Measurements from ENCODE around the gene CSNK1D.

The CSNK1D gene

DNA sequence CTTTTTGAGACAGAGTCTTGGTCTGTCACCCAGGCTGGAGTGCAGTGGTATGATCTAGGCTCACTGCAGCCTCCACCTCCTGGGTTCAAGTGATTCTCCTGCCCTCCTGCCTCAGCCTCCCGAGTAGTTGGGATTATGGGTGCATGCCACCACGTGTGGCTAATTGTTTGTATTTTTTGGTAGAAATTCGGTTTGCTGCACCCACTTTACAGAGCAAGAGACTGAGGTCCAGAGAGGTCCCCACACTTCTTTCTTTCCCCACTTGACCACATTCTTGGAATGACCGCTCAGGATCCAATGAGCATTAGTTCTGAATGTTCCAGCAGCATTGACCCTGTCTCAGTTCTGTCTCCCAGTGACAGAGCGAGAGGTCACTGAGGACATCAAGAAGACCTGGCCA is 50.0 kb downstream of the CSNK1D start:
- TF ChIP-seq, protein P1, sequence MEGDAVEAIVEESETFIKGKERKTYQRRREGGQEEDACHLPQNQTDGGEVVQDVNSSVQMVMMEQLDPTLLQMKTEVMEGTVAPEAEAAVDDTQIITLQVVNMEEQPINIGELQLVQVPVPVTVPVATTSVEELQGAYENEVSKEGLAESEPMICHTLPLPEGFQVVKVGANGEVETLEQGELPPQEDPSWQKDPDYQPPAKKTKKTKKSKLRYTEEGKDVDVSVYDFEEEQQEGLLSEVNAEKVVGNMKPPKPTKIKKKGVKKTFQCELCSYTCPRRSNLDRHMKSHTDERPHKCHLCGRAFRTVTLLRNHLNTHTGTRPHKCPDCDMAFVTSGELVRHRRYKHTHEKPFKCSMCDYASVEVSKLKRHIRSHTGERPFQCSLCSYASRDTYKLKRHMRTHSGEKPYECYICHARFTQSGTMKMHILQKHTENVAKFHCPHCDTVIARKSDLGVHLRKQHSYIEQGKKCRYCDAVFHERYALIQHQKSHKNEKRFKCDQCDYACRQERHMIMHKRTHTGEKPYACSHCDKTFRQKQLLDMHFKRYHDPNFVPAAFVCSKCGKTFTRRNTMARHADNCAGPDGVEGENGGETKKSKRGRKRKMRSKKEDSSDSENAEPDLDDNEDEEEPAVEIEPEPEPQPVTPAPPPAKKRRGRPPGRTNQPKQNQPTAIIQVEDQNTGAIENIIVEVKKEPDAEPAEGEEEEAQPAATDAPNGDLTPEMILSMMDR (conservative IDR thresholded peaks at IDR 0.05; ENCODE audit: low read length), result no peak
- H3K4me3 ChIP-seq (ENCODE audit: low read length), result no peak overlapping the region
- DNase-seq (ENCODE audit: low read depth), result no peak

DNA sequence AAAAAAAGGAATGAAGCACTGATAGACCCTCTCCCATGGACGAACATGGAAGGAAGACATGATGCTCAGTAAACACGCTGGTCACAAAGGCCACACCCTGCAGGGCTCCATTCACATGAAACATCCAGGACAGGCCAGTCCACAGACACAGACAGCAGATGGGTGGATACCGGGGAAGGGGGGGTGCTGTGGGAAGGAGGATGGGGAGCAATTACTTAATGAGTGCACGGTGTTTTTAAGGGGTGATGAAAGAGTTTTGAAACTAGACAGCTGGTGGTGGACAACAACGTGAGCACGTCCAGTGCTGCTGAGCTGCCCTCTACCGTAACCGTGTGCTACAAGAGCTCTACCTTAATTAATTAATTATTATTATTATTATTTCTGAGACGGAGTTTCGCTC is 50.7 kb downstream of the CSNK1D start:
- no peak overlapping the region for H3K4me3 ChIP-seq (ENCODE audit: low read length)
- TF ChIP-seq, protein P1 (conservative IDR thresholded peaks at IDR 0.05; ENCODE audit: low read length), result no peak
- DNase-seq (ENCODE audit: low read depth), result no peak

DNA sequence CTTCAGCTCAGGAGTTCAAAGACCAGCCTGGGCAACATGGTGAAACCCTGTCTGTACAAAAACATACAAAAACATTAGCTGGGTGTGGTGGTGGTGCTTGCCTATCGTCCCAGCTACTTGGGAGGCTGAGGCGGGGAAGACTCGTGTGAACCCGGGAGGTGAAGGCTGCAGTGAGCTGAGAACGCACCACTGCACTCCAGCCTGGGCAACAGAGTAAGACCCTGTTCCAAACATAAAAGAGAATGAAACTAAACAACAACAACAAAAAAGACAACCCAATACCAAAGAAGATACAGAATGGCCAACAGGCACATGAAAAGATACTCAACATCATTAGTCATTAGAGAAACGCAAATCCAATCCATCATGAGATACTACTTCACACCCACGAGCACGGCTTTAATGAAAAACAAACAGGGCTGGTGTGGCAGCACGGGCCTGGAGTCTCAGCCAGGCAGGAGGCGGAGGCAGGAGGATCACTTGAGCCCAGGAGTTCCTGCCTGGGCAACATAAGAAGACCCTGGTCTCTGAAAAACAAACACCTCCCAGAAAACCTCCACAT is 52.1 kb downstream of the CSNK1D start:
- no peak overlapping the region for H3K4me3 ChIP-seq (ENCODE audit: low read length)
- TF ChIP-seq, protein P1 (conservative IDR thresholded peaks at IDR 0.05; ENCODE audit: low read length), result no peak
- DNase-seq (ENCODE audit: low read depth), result no peak

DNA sequence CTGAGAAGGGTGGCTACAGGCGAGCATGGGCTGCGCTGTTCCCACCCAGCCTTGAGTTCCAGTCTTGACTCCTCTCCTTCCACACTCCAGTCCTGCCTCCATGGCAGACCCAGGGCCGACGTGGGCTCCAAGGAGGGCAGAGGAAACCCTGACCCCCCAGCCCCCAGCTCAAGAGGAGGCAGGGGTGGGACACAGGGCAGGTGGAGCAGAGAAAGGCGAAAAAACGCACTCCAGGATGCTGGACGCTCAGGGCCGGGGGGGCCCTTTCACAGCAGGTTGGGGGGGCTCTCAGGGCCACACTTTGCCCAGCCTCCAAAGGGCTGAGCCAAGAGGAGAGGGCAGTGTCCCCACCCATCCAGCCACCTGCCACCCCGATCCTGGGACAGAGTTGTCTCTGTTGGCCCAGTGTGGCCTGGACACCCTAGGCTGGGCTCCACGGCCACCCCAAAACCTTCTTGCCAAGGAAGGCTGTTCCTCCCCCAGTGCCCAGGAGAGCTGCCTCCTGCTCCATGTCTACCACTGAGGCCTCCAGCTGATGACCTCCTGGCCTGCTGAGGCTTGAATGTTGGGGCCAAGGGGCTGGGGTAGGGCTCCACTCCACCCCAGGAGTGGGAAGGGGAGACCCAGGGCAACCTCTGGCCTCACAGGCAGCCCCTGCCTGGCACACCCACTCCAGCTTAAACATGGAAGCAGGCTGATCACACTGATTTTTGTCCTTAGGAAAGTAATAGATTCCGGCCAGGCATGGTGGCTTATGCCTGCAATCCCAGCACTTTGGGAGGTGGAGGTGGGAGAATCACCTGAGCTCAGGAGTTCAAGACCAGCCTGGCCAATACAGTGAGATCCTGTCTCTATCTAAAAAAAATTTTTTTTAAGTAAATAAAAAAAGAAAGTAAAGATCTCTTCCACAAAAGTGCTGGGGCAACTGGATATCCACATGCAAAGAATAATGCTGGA is 53.5 kb downstream of the CSNK1D start:
- no peak overlapping the region for H3K4me3 ChIP-seq (ENCODE audit: low read length)
- TF ChIP-seq, protein P1 (conservative IDR thresholded peaks at IDR 0.05; ENCODE audit: low read length), result no peak

DNA sequence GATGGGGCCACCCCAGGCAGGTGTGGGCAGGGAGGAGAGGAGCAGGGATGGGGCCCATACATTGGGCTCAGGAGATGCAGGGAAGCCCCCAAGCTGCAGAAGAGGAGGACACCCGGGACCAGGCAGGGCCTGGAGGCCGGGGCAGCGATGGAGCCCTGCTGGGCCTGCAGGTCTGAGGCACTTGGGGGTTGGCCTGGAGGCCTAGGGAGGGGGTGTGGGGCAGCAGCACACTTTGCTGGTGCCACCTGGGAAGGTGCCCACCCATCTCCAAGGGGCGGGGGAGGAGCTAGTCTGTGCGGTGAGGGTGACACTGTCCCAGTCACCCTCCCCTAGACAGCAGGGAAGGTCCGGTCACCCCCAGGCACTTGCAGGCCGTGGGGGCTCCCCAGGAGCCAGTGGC is 54.4 kb downstream of the CSNK1D start:
- DNase-seq (ENCODE audit: low read depth), result no peak
- H3K4me3 ChIP-seq (ENCODE audit: low read length), result no peak overlapping the region
- TF ChIP-seq, protein P1 (conservative IDR thresholded peaks at IDR 0.05; ENCODE audit: low read length), result no peak

More for the DNA sequence above, 53.5 kb downstream of the CSNK1D start:
- DNase-seq (ENCODE audit: low read depth), result no peak

DNA sequence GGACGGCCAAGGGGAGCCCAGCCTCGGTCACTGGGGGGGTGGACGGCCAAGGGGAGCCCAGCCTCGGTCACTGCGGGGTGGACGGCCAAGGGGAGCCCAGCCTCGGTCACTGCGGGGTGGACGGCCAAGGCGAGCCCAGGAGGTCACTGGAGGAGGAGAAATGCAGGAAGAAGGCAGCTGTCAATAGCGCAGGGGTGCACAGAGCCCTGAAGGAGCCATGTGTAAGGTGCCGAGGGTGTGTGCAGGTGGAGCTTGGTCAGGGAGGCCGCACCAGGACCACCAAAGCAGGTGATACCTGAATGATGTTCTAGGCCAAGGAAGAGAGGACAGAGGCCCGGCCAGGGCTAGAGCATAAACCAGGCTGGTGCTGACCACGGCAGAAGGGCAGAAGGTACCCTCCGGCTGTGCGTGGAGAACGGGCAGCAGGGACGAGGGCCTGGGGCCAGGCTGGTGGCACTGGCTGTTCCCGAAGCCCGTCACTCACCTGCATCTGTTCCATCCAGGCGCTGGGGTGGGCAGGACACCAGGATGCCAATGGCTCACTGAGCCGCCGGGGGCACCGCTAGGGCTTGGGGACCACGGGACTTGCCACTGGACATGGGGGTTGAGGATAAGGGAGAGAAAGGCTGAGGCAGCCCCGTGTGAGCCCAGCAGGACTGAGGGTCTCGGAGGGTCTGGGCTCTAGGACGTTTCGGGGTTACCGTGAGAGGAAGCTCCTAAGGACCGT is 55.0 kb downstream of the CSNK1D start:
- no peak overlapping the region for H3K4me3 ChIP-seq (ENCODE audit: low read length)
- TF ChIP-seq, protein P1 (conservative IDR thresholded peaks at IDR 0.05; ENCODE audit: low read length), result no peak
- DNase-seq (ENCODE audit: low read depth), result no peak

All from AG10803 (cell line).